Measurements from ENCODE around the gene REG3A. TPM values are rescaled to one million over a fixed set of nuclear protein-coding genes. Genes with fewer than 3 reads are reported as not detected.

REG3A gene
- total RNA-seq, 1 experiment from 2014 or later = not detected

GRCh38 chr2:79124907-79125720 is 34.4 kb downstream of the REG3A start:
- H3K27ac Mint-ChIP-seq = no peak overlapping the region
- Histone ChIP-seq H4K5ac (ENCODE audit: insufficient read length, low read depth, low read length) (no peak overlapping the region), H3T11ph (ENCODE audit: low read length) (no peak overlapping the region), H4K8ac (replicated peaks; ENCODE audit: insufficient read length, low read depth, low read length) (no peak overlapping the region), H2BK120ac (ENCODE audit: low read depth, low read length, poor library complexity, severe bottlenecking) (no peak overlapping the region), H2AK5ac (ENCODE audit: insufficient read length, low read length) (no peak overlapping the region), H3K27me3 (ENCODE audit: insufficient read depth, low read length) (no peaks in the 10 kb centered on the region), H4K20me1 (ENCODE audit: control insufficient read depth, insufficient read depth, insufficient read length) (no peaks in the 10 kb centered on the region), H3K27ac (ENCODE audit: insufficient read length, low read depth, low read length) (no peak overlapping the region), H3K9me3 (ENCODE audit: control insufficient read depth, low read depth, low read length) (no peaks in the 10 kb centered on the region), H3K56ac (ENCODE audit: insufficient read length, low read depth, low read length) (no peak overlapping the region), H3K4me1 (ENCODE audit: insufficient read depth, low read length) (no peaks in the 10 kb centered on the region), H2AFZ (ENCODE audit: low read length) (no peak overlapping the region), H3K79me2 (ENCODE audit: insufficient read depth, low read length) (no peaks in the 10 kb centered on the region), H4K91ac (ENCODE audit: insufficient read length, low read depth, low read length) (no peak overlapping the region), H3K79me1 (ENCODE audit: insufficient read depth, low read depth, low read length, poor library complexity, severe bottlenecking) (no peaks in the 10 kb centered on the region), H3K9ac (ENCODE audit: extremely low read depth, insufficient read length, low read length) (no peak overlapping the region), H3K4me2 (ENCODE audit: insufficient read depth, insufficient read length, low read length) (no peak overlapping the region), H3K14ac (ENCODE audit: insufficient read depth, low read length) (no peak overlapping the region), H3K23me2 (ENCODE audit: insufficient read length, low read depth, low read length, poor library complexity, severe bottlenecking) (no peaks in the 10 kb centered on the region), H3K4ac (ENCODE audit: low read depth, low read length) (no peak overlapping the region), H3K23ac (ENCODE audit: insufficient read length, low read depth, low read length) (no peak overlapping the region), H2BK5ac (ENCODE audit: insufficient read length, low read length) (no peak overlapping the region), H2BK12ac (ENCODE audit: insufficient read length, low read depth, low read length) (no peak overlapping the region), H2BK20ac (ENCODE audit: low read depth, low read length, poor library complexity, severe bottlenecking) (no peak overlapping the region), H2BK15ac (ENCODE audit: low read depth, low read length) (no peak overlapping the region), H3K18ac (ENCODE audit: insufficient read length, low read depth, low read length) (no peak overlapping the region)
- no peak for DNase-seq
- H3K4me1 Mint-ChIP-seq = no peaks in the 10 kb centered on the region
- no peaks in the 10 kb centered on the region for H3K9me3 Mint-ChIP-seq
- no peaks in the 10 kb centered on the region for H3K36me3 Mint-ChIP-seq (ENCODE audit: insufficient read depth in 1 of 3, low read depth in 3 of 3)
- no peak overlapping the region for H3K4me3 Mint-ChIP-seq
- no CpG with 5 or more reads among the region's 9 CpGs for WGBS (ENCODE audit: extremely low coverage, insufficient read length, low lambda C conversion rate)
- no peak for TF ChIP-seq CTCF (conservative IDR thresholded peaks at IDR 0.05)
- H3K27me3 Mint-ChIP-seq (ENCODE audit: low read depth) = no peaks in the 10 kb centered on the region

All from H9 (cell line).